ENCODE measurements around the gene SRGAP2B. TPM values are rescaled to one million over a fixed set of nuclear protein-coding genes. Genes with fewer than 3 reads are reported as not detected.
"Not testable (repeated sequence)": the region's sequence is repeated elsewhere in the genome, so short reads cannot be mapped to it uniquely, and the experiment has no call there.

Gene SRGAP2B
- total RNA-seq, 1 experiment from 2014 or later, result 57.2 TPM

GRCh38 chr1:145000074-145000742, 94.9 kb downstream of the SRGAP2B start:
- H2AFZ ChIP-seq; H3K36me3 ChIP-seq (ENCODE audit: low read depth); H3K27ac ChIP-seq; BruUV-seq (replicated peaks); H3K9me3 ChIP-seq (ENCODE audit: insufficient read depth, low read depth); H3K4me2 ChIP-seq; H3K27me3 ChIP-seq (ENCODE audit: insufficient read depth, low read depth); H3K4me3 ChIP-seq; H3K79me2 ChIP-seq (ENCODE audit: low read depth); POLR2A ChIA-PET (ENCODE audit: unreplicated experiment); H3F3A ChIP-seq (ENCODE audit: insufficient read depth, low read depth); intact Hi-C loops (cut with micrococcal nuclease; ENCODE audit: unreplicated experiment); DNase-seq; CTCF ChIA-PET; H3K9me2 ChIP-seq (ENCODE audit: insufficient read depth); H4K20me1 ChIP-seq (ENCODE audit: insufficient read depth): not testable (repeated sequence)
- peaks cover 10% of the 10 kb centered on the region; the same call in 1 of the 2 replicates for H3K4me1 ChIP-seq (replicated peaks; ENCODE audit: insufficient read depth)

GRCh38 chr1:144998981-144999273, 96.2 kb downstream of the SRGAP2B start:
- POLR2A ChIA-PET (ENCODE audit: unreplicated experiment); H3K9me3 ChIP-seq (ENCODE audit: insufficient read depth, low read depth); H3K27ac ChIP-seq; CTCF ChIA-PET; BruUV-seq (replicated peaks); H3K27me3 ChIP-seq (ENCODE audit: insufficient read depth, low read depth); H3K36me3 ChIP-seq (ENCODE audit: low read depth); H3F3A ChIP-seq (ENCODE audit: insufficient read depth, low read depth); intact Hi-C loops (cut with micrococcal nuclease; ENCODE audit: unreplicated experiment); H3K4me3 ChIP-seq; H3K79me2 ChIP-seq (ENCODE audit: low read depth); H4K20me1 ChIP-seq (ENCODE audit: insufficient read depth); H2AFZ ChIP-seq; H3K4me2 ChIP-seq; H3K9me2 ChIP-seq (ENCODE audit: insufficient read depth): not testable (repeated sequence)
- DNase-seq, result peak in 1 of 2 experiments; percentile 12
- H3K4me1 ChIP-seq (replicated peaks; ENCODE audit: insufficient read depth), result peaks cover 10% of the 10 kb centered on the region; the same call in 1 of the 2 replicates

- H3F3A ChIP-seq (ENCODE audit: insufficient read depth, low read depth); CTCF ChIA-PET; DNase-seq; H3K36me3 ChIP-seq (ENCODE audit: low read depth); H3K9me2 ChIP-seq (ENCODE audit: insufficient read depth); H4K20me1 ChIP-seq (ENCODE audit: insufficient read depth); intact Hi-C loops (cut with micrococcal nuclease; ENCODE audit: unreplicated experiment); POLR2A ChIA-PET (ENCODE audit: unreplicated experiment); H3K9me3 ChIP-seq (ENCODE audit: insufficient read depth, low read depth); BruUV-seq (replicated peaks); H3K4me2 ChIP-seq; H3K79me2 ChIP-seq (ENCODE audit: low read depth); H3K4me3 ChIP-seq; H3K27me3 ChIP-seq (ENCODE audit: insufficient read depth, low read depth); H2AFZ ChIP-seq; H3K27ac ChIP-seq: not testable (repeated sequence)
- peaks cover 10% of the 10 kb centered on the region; the same call in 1 of the 2 replicates for H3K4me1 ChIP-seq (replicated peaks; ENCODE audit: insufficient read depth)
These were observed 96.8 kb downstream of the SRGAP2B start for GRCh38 chr1:144998134-144998980.

DNA sequence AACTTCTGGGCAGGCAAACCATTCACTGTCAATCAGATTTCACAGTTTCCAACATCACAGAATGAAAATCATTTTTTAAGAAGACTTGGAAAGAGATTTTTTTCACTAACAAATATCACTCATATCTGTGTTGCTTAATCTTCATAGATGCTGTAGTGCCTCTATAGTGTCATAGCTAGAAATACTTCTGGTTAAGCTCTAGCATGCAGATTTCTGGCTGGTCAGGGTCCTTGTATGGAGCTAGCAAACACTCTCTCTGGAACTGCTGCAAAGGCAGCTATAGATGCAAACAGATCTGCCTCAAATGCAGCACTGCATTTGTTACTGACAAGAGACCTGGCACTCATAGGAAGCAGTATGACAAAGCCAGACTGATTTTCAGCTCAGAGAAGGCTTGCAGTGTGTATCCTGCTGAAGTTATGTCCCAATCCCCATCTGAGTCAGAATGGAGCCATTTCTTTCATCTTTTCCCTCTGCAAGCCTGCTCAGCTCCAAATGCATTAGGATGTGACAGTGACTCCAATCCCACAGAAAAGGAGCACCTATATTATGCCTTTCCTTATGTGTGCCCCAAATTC, 99.2 kb downstream of the SRGAP2B start:
- H3K9me2 ChIP-seq (ENCODE audit: insufficient read depth); H4K20me1 ChIP-seq (ENCODE audit: insufficient read depth); intact Hi-C loops (cut with micrococcal nuclease; ENCODE audit: unreplicated experiment); H3K4me3 ChIP-seq; BruUV-seq (replicated peaks); H3F3A ChIP-seq (ENCODE audit: insufficient read depth, low read depth); CTCF ChIA-PET; H3K27me3 ChIP-seq (ENCODE audit: insufficient read depth, low read depth); H3K36me3 ChIP-seq (ENCODE audit: low read depth); H3K4me2 ChIP-seq; H3K27ac ChIP-seq; H3K79me2 ChIP-seq (ENCODE audit: low read depth); H2AFZ ChIP-seq; H3K9me3 ChIP-seq (ENCODE audit: insufficient read depth, low read depth); POLR2A ChIA-PET (ENCODE audit: unreplicated experiment): not testable (repeated sequence)
- peaks cover 10% of the 10 kb centered on the region; the same call in 1 of the 2 replicates for H3K4me1 ChIP-seq (replicated peaks; ENCODE audit: insufficient read depth)
- peak in 1 of 2 experiments; percentile 34 for DNase-seq

DNA sequence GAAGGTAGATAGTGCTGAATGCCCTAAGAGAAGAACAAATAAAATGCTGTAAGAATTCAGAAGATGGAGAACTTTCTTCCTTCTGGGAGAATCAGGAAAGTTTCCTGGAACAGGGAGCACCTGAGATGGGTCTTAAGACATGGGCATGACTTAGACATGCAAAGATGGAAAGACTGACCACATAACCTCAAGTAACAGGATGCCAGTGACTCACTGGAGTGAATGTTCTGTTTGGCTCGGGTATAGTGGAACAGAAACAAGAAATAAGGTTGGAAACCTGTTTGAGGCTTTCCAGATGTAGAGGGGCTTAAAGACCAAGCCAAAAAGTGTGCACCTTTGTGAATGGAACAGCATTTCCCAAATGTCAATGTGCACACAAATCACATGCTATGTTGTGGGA, 102.2 kb downstream of the SRGAP2B start:
- intact Hi-C loops (cut with micrococcal nuclease; ENCODE audit: unreplicated experiment); H3F3A ChIP-seq (ENCODE audit: insufficient read depth, low read depth); H3K27me3 ChIP-seq (ENCODE audit: insufficient read depth, low read depth); H4K20me1 ChIP-seq (ENCODE audit: insufficient read depth); POLR2A ChIA-PET (ENCODE audit: unreplicated experiment); H3K27ac ChIP-seq; BruUV-seq (replicated peaks); H3K9me3 ChIP-seq (ENCODE audit: insufficient read depth, low read depth); H3K79me2 ChIP-seq (ENCODE audit: low read depth); H3K4me2 ChIP-seq; CTCF ChIA-PET; H3K4me3 ChIP-seq; H3K4me1 ChIP-seq (replicated peaks; ENCODE audit: insufficient read depth); H3K36me3 ChIP-seq (ENCODE audit: low read depth); H3K9me2 ChIP-seq (ENCODE audit: insufficient read depth); H2AFZ ChIP-seq: not testable (repeated sequence)
- peak in 1 of 2 experiments; percentile 33 for DNase-seq

DNA sequence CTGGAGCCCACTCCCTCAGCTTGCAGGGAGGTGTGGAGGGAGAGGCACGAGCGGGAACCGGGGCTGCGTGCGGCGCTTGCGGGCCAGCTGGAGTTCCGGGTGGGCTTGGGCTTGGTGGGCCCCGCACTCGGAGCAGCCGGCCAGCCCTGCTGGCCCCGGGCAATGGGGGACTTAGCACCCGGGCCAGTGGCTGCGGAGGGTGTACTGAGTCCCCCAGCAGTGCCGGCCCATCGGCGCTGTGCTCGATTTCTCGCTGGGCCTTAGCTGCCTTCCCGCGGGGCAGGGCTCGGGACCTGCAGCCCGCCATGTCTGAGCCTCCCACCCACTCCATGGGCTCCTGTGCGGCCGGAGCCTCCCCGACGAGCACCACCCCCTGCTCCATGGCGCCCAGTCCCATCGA, 104.5 kb downstream of the SRGAP2B start:
- H3K79me2 ChIP-seq (ENCODE audit: low read depth); H3K9me3 ChIP-seq (ENCODE audit: insufficient read depth, low read depth); H3K4me3 ChIP-seq; H4K20me1 ChIP-seq (ENCODE audit: insufficient read depth); H3K27ac ChIP-seq; intact Hi-C loops (cut with micrococcal nuclease; ENCODE audit: unreplicated experiment); H2AFZ ChIP-seq; CTCF ChIA-PET; H3K27me3 ChIP-seq (ENCODE audit: insufficient read depth, low read depth); H3K9me2 ChIP-seq (ENCODE audit: insufficient read depth); DNase-seq; H3F3A ChIP-seq (ENCODE audit: insufficient read depth, low read depth); BruUV-seq (replicated peaks); H3K4me1 ChIP-seq (replicated peaks; ENCODE audit: insufficient read depth); H3K36me3 ChIP-seq (ENCODE audit: low read depth); H3K4me2 ChIP-seq; POLR2A ChIA-PET (ENCODE audit: unreplicated experiment): not testable (repeated sequence)

DNA sequence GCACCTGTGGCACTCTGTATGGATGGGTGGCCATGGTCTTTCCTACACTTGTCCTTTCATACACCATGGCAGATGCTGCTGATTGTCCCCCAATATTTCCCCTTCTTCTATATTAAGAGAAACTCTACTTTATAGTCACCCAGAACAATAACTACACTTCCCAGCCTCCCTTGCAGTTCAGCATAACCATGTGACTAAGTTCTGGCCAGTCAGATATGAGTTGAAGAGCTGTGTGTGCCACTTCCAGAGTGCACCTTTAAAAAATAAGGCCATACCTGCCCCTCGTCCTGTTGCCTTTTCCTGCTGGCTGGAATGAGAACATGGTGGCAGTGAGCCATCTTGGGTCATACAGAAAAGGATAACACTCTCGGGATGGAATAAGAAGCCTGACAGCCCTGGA, 108.0 kb downstream of the SRGAP2B start:
- H3K4me2 ChIP-seq; H3K4me1 ChIP-seq (replicated peaks; ENCODE audit: insufficient read depth); H3K9me3 ChIP-seq (ENCODE audit: insufficient read depth, low read depth); H3F3A ChIP-seq (ENCODE audit: insufficient read depth, low read depth); H4K20me1 ChIP-seq (ENCODE audit: insufficient read depth); H3K27me3 ChIP-seq (ENCODE audit: insufficient read depth, low read depth); H3K79me2 ChIP-seq (ENCODE audit: low read depth); CTCF ChIA-PET; H3K4me3 ChIP-seq; intact Hi-C loops (cut with micrococcal nuclease; ENCODE audit: unreplicated experiment); H3K36me3 ChIP-seq (ENCODE audit: low read depth); DNase-seq; H2AFZ ChIP-seq; POLR2A ChIA-PET (ENCODE audit: unreplicated experiment); BruUV-seq (replicated peaks); H3K9me2 ChIP-seq (ENCODE audit: insufficient read depth); H3K27ac ChIP-seq: not testable (repeated sequence)

Data from PC-9 (cell line).